ENCODE data around the gene FBXW4. TPM values are rescaled to one million over a fixed set of nuclear protein-coding genes. Genes with fewer than 3 reads are reported as not detected.

FBXW4 gene
- total and polyA plus RNA-seq, 2 donors (not counting 1 experiment from before 2014, with no cell fraction given): 32.7 to 60.8 TPM

DNA sequence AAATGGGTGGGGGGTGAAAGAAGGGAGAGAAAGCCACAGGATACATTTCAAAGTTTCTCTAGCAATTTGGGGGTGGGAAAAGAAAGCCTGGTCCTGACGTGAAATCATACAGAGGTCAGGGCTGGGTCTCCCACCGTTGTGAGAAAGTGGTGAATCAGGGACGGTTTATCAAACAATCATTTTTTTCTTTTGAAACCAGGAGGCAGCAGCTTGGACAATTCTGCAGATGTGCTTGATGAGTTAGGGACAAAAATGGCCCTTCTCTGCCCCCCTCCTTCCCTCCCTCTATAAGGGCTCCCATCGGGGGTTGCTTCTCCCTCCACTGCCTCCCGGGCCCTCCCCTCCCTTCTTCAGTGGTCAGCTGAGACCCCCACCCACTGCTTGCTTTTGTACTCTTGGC is 43.6 kb downstream of the FBXW4 start:
- Histone ChIP-seq H2AFZ (ENCODE audit: low read length) (no peak overlapping the region), H3K4me1 (ENCODE audit: control insufficient read depth, extremely low read depth, insufficient read depth, low read length) (no peaks in the 10 kb centered on the region), H4K20me1 (ENCODE audit: control insufficient read depth, extremely low read depth, insufficient read depth, low read length) (no peaks in the 10 kb centered on the region), H3K4me3 (replicated peaks in 1 of 4; ENCODE audit: control extremely low read depth in 1 of 4, insufficient read depth in 1 of 4, low read depth in 3 of 4, low read length in 4 of 4) (no peak overlapping the region), H3K27ac (ENCODE audit: insufficient read depth, low read length) (no peak overlapping the region), H3K79me2 (ENCODE audit: control insufficient read depth, insufficient read depth, low read length) (no peaks in the 10 kb centered on the region), H3K4me2 (ENCODE audit: extremely low read depth, insufficient read depth, low read length) (no peak overlapping the region), H3K9ac (ENCODE audit: insufficient read depth, low read length) (no peak overlapping the region), H3K36me3 (ENCODE audit: control insufficient read depth, insufficient read depth, low read length) (no peaks in the 10 kb centered on the region), H3K9me3 (ENCODE audit: control insufficient read depth, insufficient read depth, low read depth, low read length) (no peaks in the 10 kb centered on the region), H3K27me3 (ENCODE audit: control insufficient read depth, insufficient read depth, low read length) (no peaks in the 10 kb centered on the region)
- no peak for TF ChIP-seq EZH2 (IDR thresholded peaks at IDR 0.05; ENCODE audit: low read length, missing control alignments)
- TF ChIP-seq, protein P1, sequence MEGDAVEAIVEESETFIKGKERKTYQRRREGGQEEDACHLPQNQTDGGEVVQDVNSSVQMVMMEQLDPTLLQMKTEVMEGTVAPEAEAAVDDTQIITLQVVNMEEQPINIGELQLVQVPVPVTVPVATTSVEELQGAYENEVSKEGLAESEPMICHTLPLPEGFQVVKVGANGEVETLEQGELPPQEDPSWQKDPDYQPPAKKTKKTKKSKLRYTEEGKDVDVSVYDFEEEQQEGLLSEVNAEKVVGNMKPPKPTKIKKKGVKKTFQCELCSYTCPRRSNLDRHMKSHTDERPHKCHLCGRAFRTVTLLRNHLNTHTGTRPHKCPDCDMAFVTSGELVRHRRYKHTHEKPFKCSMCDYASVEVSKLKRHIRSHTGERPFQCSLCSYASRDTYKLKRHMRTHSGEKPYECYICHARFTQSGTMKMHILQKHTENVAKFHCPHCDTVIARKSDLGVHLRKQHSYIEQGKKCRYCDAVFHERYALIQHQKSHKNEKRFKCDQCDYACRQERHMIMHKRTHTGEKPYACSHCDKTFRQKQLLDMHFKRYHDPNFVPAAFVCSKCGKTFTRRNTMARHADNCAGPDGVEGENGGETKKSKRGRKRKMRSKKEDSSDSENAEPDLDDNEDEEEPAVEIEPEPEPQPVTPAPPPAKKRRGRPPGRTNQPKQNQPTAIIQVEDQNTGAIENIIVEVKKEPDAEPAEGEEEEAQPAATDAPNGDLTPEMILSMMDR (conservative IDR thresholded peaks at IDR 0.05 in 1 of 2, IDR thresholded peaks at IDR 0.05 in 1 of 2; ENCODE audit: low read depth in 1 of 2, low read length in 2 of 2): no peak
- no peak for DNase-seq (ENCODE audit: low read depth in 2 of 2)

GRCh38 chr10:101650863-101651262 is 44.1 kb downstream of the FBXW4 start:
- no peak overlapping the region for H3K4me2 ChIP-seq (ENCODE audit: extremely low read depth, insufficient read depth, low read length)

GRCh38 chr10:101649525-101650085 is 45.4 kb downstream of the FBXW4 start:
- H4K20me1 ChIP-seq (ENCODE audit: control insufficient read depth, extremely low read depth, insufficient read depth, low read length): no peaks in the 10 kb centered on the region
- H3K9ac ChIP-seq (ENCODE audit: insufficient read depth, low read length): no peak overlapping the region
- DNase-seq (ENCODE audit: low read depth in 2 of 2): no peak
- H3K27me3 ChIP-seq (ENCODE audit: control insufficient read depth, insufficient read depth, low read length): no peaks in the 10 kb centered on the region
- H3K4me2 ChIP-seq (ENCODE audit: extremely low read depth, insufficient read depth, low read length): no peak overlapping the region
- no peaks in the 10 kb centered on the region for H3K9me3 ChIP-seq (ENCODE audit: control insufficient read depth, insufficient read depth, low read depth, low read length)
- H3K36me3 ChIP-seq (ENCODE audit: control insufficient read depth, insufficient read depth, low read length): no peaks in the 10 kb centered on the region
- H2AFZ ChIP-seq (ENCODE audit: low read length): no peak overlapping the region
- no peaks in the 10 kb centered on the region for H3K4me1 ChIP-seq (ENCODE audit: control insufficient read depth, extremely low read depth, insufficient read depth, low read length)
- no peak overlapping the region for H3K4me3 ChIP-seq (replicated peaks in 1 of 4; ENCODE audit: control extremely low read depth in 1 of 4, insufficient read depth in 1 of 4, low read depth in 3 of 4, low read length in 4 of 4)
- H3K27ac ChIP-seq (ENCODE audit: insufficient read depth, low read length): no peak overlapping the region
- TF ChIP-seq, protein P1 (conservative IDR thresholded peaks at IDR 0.05 in 1 of 2, IDR thresholded peaks at IDR 0.05 in 1 of 2; ENCODE audit: low read depth in 1 of 2, low read length in 2 of 2): no peak
- no peak for TF ChIP-seq EZH2 (IDR thresholded peaks at IDR 0.05; ENCODE audit: low read length, missing control alignments)
- H3K79me2 ChIP-seq (ENCODE audit: control insufficient read depth, insufficient read depth, low read length): no peaks in the 10 kb centered on the region

More at GRCh38 chr10:101650863-101651262, 44.1 kb downstream of the FBXW4 start:
- no peaks in the 10 kb centered on the region for H3K27me3 ChIP-seq (ENCODE audit: control insufficient read depth, insufficient read depth, low read length)
- no peaks in the 10 kb centered on the region for H3K9me3 ChIP-seq (ENCODE audit: control insufficient read depth, insufficient read depth, low read depth, low read length)
- no peak overlapping the region for H3K9ac ChIP-seq (ENCODE audit: insufficient read depth, low read length)
- no peak overlapping the region for H3K4me3 ChIP-seq (replicated peaks in 1 of 4; ENCODE audit: control extremely low read depth in 1 of 4, insufficient read depth in 1 of 4, low read depth in 3 of 4, low read length in 4 of 4)
- TF ChIP-seq, protein P1 (conservative IDR thresholded peaks at IDR 0.05 in 1 of 2, IDR thresholded peaks at IDR 0.05 in 1 of 2; ENCODE audit: low read depth in 1 of 2, low read length in 2 of 2): no peak
- no peak for TF ChIP-seq EZH2 (IDR thresholded peaks at IDR 0.05; ENCODE audit: low read length, missing control alignments)
- DNase-seq (ENCODE audit: low read depth in 2 of 2): no peak
- H3K4me1 ChIP-seq (ENCODE audit: control insufficient read depth, extremely low read depth, insufficient read depth, low read length): no peaks in the 10 kb centered on the region
- H2AFZ ChIP-seq (ENCODE audit: low read length): no peak overlapping the region
- no peaks in the 10 kb centered on the region for H3K36me3 ChIP-seq (ENCODE audit: control insufficient read depth, insufficient read depth, low read length)
- H3K79me2 ChIP-seq (ENCODE audit: control insufficient read depth, insufficient read depth, low read length): no peaks in the 10 kb centered on the region
- H3K27ac ChIP-seq (ENCODE audit: insufficient read depth, low read length): no peak overlapping the region
- H4K20me1 ChIP-seq (ENCODE audit: control insufficient read depth, extremely low read depth, insufficient read depth, low read length): no peaks in the 10 kb centered on the region
